GOT3 (cell line): ENCODE data around the gene KHDRBS1.
"Not testable (repeated sequence)": the region's sequence is repeated elsewhere in the genome, so short reads cannot be mapped to it uniquely, and the experiment has no call there.

ENCODE experiments used
- DNase-seq: peaks from one replicate; lab custom pipeline; 2025; ENCODE audit warnings: mixed read lengths; lab: John Stamatoyannopoulos, UW

KHDRBS1 gene

GRCh38 chr1:32065613-32066488 is 52.2 kb downstream of the KHDRBS1 start:
- not testable (repeated sequence) for DNase-seq

GRCh38 chr1:32066489-32066873 is 52.8 kb downstream of the KHDRBS1 start:
- DNase-seq: no peak

- DNase-seq: no peak
Observed at GRCh38 chr1:32068957-32069588, 55.4 kb downstream of the KHDRBS1 start.

- no peak for DNase-seq
Observed at GRCh38 chr1:32071758-32072621, 58.3 kb downstream of the KHDRBS1 start.

GRCh38 chr1:32072622-32073298 is 59.1 kb downstream of the KHDRBS1 start, which contains the start of gene TMEM39B:
TSS of gene TMEM39B (plus strand) at chr1:32072939. CDS start at chr1:32073048, 109 bp downstream.
- DNase-seq: peak; percentile 91

GRCh38 chr1:32073299-32074229 is 59.9 kb downstream of the KHDRBS1 start:
- no peak for DNase-seq

GRCh38 chr1:32074841-32075240 is 61.2 kb downstream of the KHDRBS1 start:
- no peak for DNase-seq

GRCh38 chr1:32077451-32077850 is 63.8 kb downstream of the KHDRBS1 start:
- no peak for DNase-seq

- DNase-seq: no peak
Observed at GRCh38 chr1:32082022-32082421, 68.4 kb downstream of the KHDRBS1 start.

GRCh38 chr1:32086381-32086780 is 72.7 kb downstream of the KHDRBS1 start:
- not testable (repeated sequence) for DNase-seq

GRCh38 chr1:32091176-32091575 is 77.5 kb downstream of the KHDRBS1 start:
- DNase-seq: no peak

- no peak for DNase-seq
Observed at GRCh38 chr1:32091591-32091990, 77.9 kb downstream of the KHDRBS1 start.
